NCI-H2196 (cell line): Measurements from ENCODE around the gene AKT1S1.
A peak's percentile ranks its signal among the peaks of the same experiment; 100 is the strongest.

Source experiments
- DNase-seq: peaks from one replicate; lab custom pipeline; 2025; ENCODE audit not compliant: unreplicated experiment; lab: John Stamatoyannopoulos, UW

Gene AKT1S1

GRCh38 chr19:49870309-49870901, 6.8 kb downstream of the AKT1S1 start:
- no peak for DNase-seq

GRCh38 chr19:49869484-49870308, 7.5 kb downstream of the AKT1S1 start:
- DNase-seq = peak; percentile 99

GRCh38 chr19:49869009-49869483, 8.1 kb downstream of the AKT1S1 start:
- DNase-seq = peak; percentile 81

- peak; percentile 95 for DNase-seq
Observed at GRCh38 chr19:49866933-49867782, 10.0 kb downstream of the AKT1S1 start, which contains the start of gene PNKP. Gene PNKP, minus strand, starts transcription at chr19:49867576. Its CDS starts 372 bp downstream, at chr19:49867204.

GRCh38 chr19:49864890-49865289, 12.3 kb downstream of the AKT1S1 start:
- no peak for DNase-seq

GRCh38 chr19:49863935-49864320, 13.2 kb downstream of the AKT1S1 start:
- no peak for DNase-seq

GRCh38 chr19:49863254-49863934, 13.8 kb downstream of the AKT1S1 start:
- no peak for DNase-seq

GRCh38 chr19:49862391-49863253, 14.5 kb downstream of the AKT1S1 start:
- no peak for DNase-seq

- DNase-seq = no peak
Observed at GRCh38 chr19:49861541-49862378, 15.4 kb downstream of the AKT1S1 start.

- DNase-seq = no peak
Observed at GRCh38 chr19:49861107-49861506, 16.0 kb downstream of the AKT1S1 start.

GRCh38 chr19:49860336-49861102, 16.6 kb downstream of the AKT1S1 start:
- no peak for DNase-seq

GRCh38 chr19:49859682-49860335, 17.3 kb downstream of the AKT1S1 start:
- no peak for DNase-seq

- DNase-seq = no peak
Observed at GRCh38 chr19:49858088-49858985, 18.8 kb downstream of the AKT1S1 start.

GRCh38 chr19:49857838-49858087, 19.4 kb downstream of the AKT1S1 start:
- no peak for DNase-seq

GRCh38 chr19:49857061-49857837, 19.9 kb downstream of the AKT1S1 start:
- no peak for DNase-seq

- DNase-seq = no peak
Observed at GRCh38 chr19:49856574-49857021, 20.6 kb downstream of the AKT1S1 start.
